Measurements from ENCODE around the gene VCAN.

VCAN gene

GRCh38 chr5:83493644-83494043, 22.1 kb downstream of the VCAN start:
- CTCF ChIA-PET = no interaction called here
- H3K36me3 ChIP-seq (ENCODE audit: control insufficient read depth in 2 of 2, insufficient read depth in 1 of 2, low read length in 2 of 2) = peaks cover 49 to 60% of the 10 kb centered on the region in 2 experiments
- H3K27ac ChIP-seq (ENCODE audit: extremely low read depth, low read depth, low read length) = no peak overlapping the region

GRCh38 chr5:83494087-83494620, 22.6 kb downstream of the VCAN start:
- Histone ChIP-seq H3K4me1 (ENCODE audit: control insufficient read depth, insufficient read depth, low read length) (peaks cover 4% of the 10 kb centered on the region; the same call in 1 of the 2 replicates), H3K36me3 (ENCODE audit: control insufficient read depth in 2 of 2, insufficient read depth in 1 of 2, low read length in 2 of 2) (peaks cover 52 to 60% of the 10 kb centered on the region in 2 experiments), H3K4me3 (ENCODE audit: low read depth, low read length) (no peak overlapping the region), H3K9me3 (ENCODE audit: control insufficient read depth, insufficient read depth, low read depth, low read length) (no peaks in the 10 kb centered on the region; the same call in 1 of the 2 replicates), H3K27ac (ENCODE audit: extremely low read depth, low read depth, low read length) (no peak overlapping the region)
- POLR2A ChIA-PET = interaction anchor here (0.6 kb wide), 1 partner anchor 595 kb away, joined by 4 read pairs; no protein-coding TSS in a partner anchor
- TF ChIP-seq ZNF555 (tag by site-specific recombination; conservative IDR thresholded peaks at IDR 0.05) (no peak), ZIC2 (tag by site-specific recombination; IDR thresholded peaks at IDR 0.05) (peak; percentile 79), SP3 (tag by site-specific recombination; IDR thresholded peaks at IDR 0.05) (no peak), OSR2 (tag by site-specific recombination; IDR thresholded peaks at IDR 0.05) (no peak), ZNF664 (tag by site-specific recombination; IDR thresholded peaks at IDR 0.05) (no peak), FEZF1 (tag by site-specific recombination; IDR thresholded peaks at IDR 0.05) (0 out of 2 replicates have a peak, but pooled peaks have one; percentile 27), SETDB1 (IDR thresholded peaks at IDR 0.05; ENCODE audit: insufficient read length, low read length) (peak; percentile 42), ZBTB10 (tag by site-specific recombination; IDR thresholded peaks at IDR 0.05) (no peak)
- CTCF ChIA-PET = no interaction called here

More at GRCh38 chr5:83493644-83494043, 22.1 kb downstream of the VCAN start:
- H3K4me3 ChIP-seq (ENCODE audit: low read depth, low read length) = no peak overlapping the region
- peaks cover 4% of the 10 kb centered on the region; the same call in 1 of the 2 replicates for H3K4me1 ChIP-seq (ENCODE audit: control insufficient read depth, insufficient read depth, low read length)
- no peak for TF ChIP-seq ZNF837 (tag by site-specific recombination; IDR thresholded peaks at IDR 0.05)
- no peak for TF ChIP-seq ZNF660 (tag by site-specific recombination; IDR thresholded peaks at IDR 0.05)
- no peak for TF ChIP-seq SP7 (tag by site-specific recombination; IDR thresholded peaks at IDR 0.05)
- POLR2A ChIA-PET = no interaction called here
- H3K9me3 ChIP-seq (ENCODE audit: control insufficient read depth, insufficient read depth, low read depth, low read length) = no peaks in the 10 kb centered on the region; the same call in 1 of the 2 replicates

- H3K9me3 ChIP-seq (ENCODE audit: control insufficient read depth, insufficient read depth, low read depth, low read length) = no peaks in the 10 kb centered on the region; the same call in 1 of the 2 replicates
- POLR2A ChIA-PET = interaction anchor here (0.6 kb wide), 1 partner anchor 594 kb away, joined by 4 read pairs; no protein-coding TSS in a partner anchor
- H3K36me3 ChIP-seq (ENCODE audit: control insufficient read depth in 2 of 2, insufficient read depth in 1 of 2, low read length in 2 of 2) = peaks cover 53 to 58% of the 10 kb centered on the region in 2 experiments
- CTCF ChIA-PET = interaction anchor here (0.7 kb wide), 1 partner anchor 17 kb away, joined by 3 read pairs; no protein-coding TSS in a partner anchor
- H3K4me3 ChIP-seq (ENCODE audit: low read depth, low read length) = no peak overlapping the region
- H3K4me1 ChIP-seq (ENCODE audit: control insufficient read depth, insufficient read depth, low read length) = peaks cover 4% of the 10 kb centered on the region; the same call in 1 of the 2 replicates
- H3K27ac ChIP-seq (ENCODE audit: extremely low read depth, low read depth, low read length) = no peak overlapping the region
- TF ChIP-seq SCRT2 (tag by site-specific recombination; IDR thresholded peaks at IDR 0.05) = no peak
- TF ChIP-seq PBX3 (CRISPR knock-in tag; IDR thresholded peaks at IDR 0.05) = no peak
- TF ChIP-seq ZNF121 (tag by site-specific recombination; IDR thresholded peaks at IDR 0.05) = no peak
- no peak for TF ChIP-seq SALL2 (tag by site-specific recombination; IDR thresholded peaks at IDR 0.05; ENCODE audit: borderline replicate concordance)
- TF ChIP-seq BCL11B (tag by site-specific recombination; IDR thresholded peaks at IDR 0.05; ENCODE audit: low read depth) = no peak
- TF ChIP-seq ZFHX2 (tag by site-specific recombination; conservative IDR thresholded peaks at IDR 0.05) = peak; percentile 84
- no peak for TF ChIP-seq ZNF394 (tag by site-specific recombination; IDR thresholded peaks at IDR 0.05; ENCODE audit: borderline replicate concordance)
- no peak for TF ChIP-seq ZNF521 (tag by site-specific recombination; IDR thresholded peaks at IDR 0.05)
- TF ChIP-seq ZFP3 (tag by site-specific recombination; IDR thresholded peaks at IDR 0.05; ENCODE audit: low read depth) = no peak
- TF ChIP-seq ZNF513 (tag by site-specific recombination; IDR thresholded peaks at IDR 0.05) = no peak
- no peak for TF ChIP-seq ZNF514 (tag by site-specific recombination; IDR thresholded peaks at IDR 0.05)
- no peak for TF ChIP-seq ZSCAN4 (tag by site-specific recombination; IDR thresholded peaks at IDR 0.05)
- TF ChIP-seq EGR2 (tag by site-specific recombination; IDR thresholded peaks at IDR 0.05; ENCODE audit: low read depth) = peak; percentile 63; the same call in 1 of the 2 replicates
- TF ChIP-seq ZNF707 (tag by site-specific recombination; IDR thresholded peaks at IDR 0.05) = no peak
- TF ChIP-seq ZNF571 (tag by site-specific recombination; IDR thresholded peaks at IDR 0.05) = no peak
Observed at GRCh38 chr5:83494666-83495065, 23.1 kb downstream of the VCAN start.

All from HEK293 (cell line).